ENCODE measurements around the gene MAP3K4. TPM values are rescaled to one million over a fixed set of nuclear protein-coding genes. Genes with fewer than 3 reads are reported as not detected.

MAP3K4 gene
- total and polyA plus RNA-seq, 8 donors = 7.3 to 598 (median 19.4) TPM

- intact Hi-C loops (cut with DNase I; ENCODE audit: low total_unique reads) = no loop called here
- Histone ChIP-seq H3K27ac (no peak overlapping the region), H3K27me3 (no peaks in the 10 kb centered on the region), H3K4me1 (no peaks in the 10 kb centered on the region), H3K36me3 (peaks cover 0 to 22% (median 10%) of the 10 kb centered on the region in 4 donors), H3K4me3 (no peak overlapping the region), H3K9me3 (no peaks in the 10 kb centered on the region)
- no peak for TF ChIP-seq EP300 (IDR thresholded peaks at IDR 0.05)
- no peak for TF ChIP-seq CTCF (IDR thresholded peaks at IDR 0.05)
- TF ChIP-seq POLR2A (IDR thresholded peaks at IDR 0.05) = no peak
- no peak for DNase-seq
- WGBS, 5 donors = 74 to 84% (median 76%) methylated on average over 3 of the region's 3 CpGs
Measured at GRCh38 chr6:161067749-161068148, 76.2 kb downstream of the MAP3K4 start.

- no peak overlapping the region for H3K27ac ChIP-seq
- no peak for DNase-seq
- intact Hi-C loops (cut with DNase I; ENCODE audit: low total_unique reads) = no loop called here
- no peak overlapping the region for H3K4me3 ChIP-seq
- WGBS, 5 donors = 87 to 92% (median 89%) methylated on average over 3 of the region's 3 CpGs
- peaks cover 0 to 25% (median 12%) of the 10 kb centered on the region in 4 donors for H3K36me3 ChIP-seq
- H3K27me3 ChIP-seq = no peaks in the 10 kb centered on the region
- H3K9me3 ChIP-seq = no peaks in the 10 kb centered on the region
- H3K4me1 ChIP-seq = no peaks in the 10 kb centered on the region
- TF ChIP-seq POLR2AphosphoS5 (IDR thresholded peaks at IDR 0.05) (no peak), POLR2A (IDR thresholded peaks at IDR 0.05) (no peak), CTCF (IDR thresholded peaks at IDR 0.05) (no peak), EP300 (IDR thresholded peaks at IDR 0.05) (no peak)
Measured at GRCh38 chr6:161068321-161068741, 76.8 kb downstream of the MAP3K4 start.

- no peaks in the 10 kb centered on the region for H3K4me1 ChIP-seq
- WGBS, 5 donors = 68 to 80% (median 73%) methylated on average over 5 of the region's 5 CpGs
- no peak for TF ChIP-seq EP300 (IDR thresholded peaks at IDR 0.05)
- TF ChIP-seq POLR2A (IDR thresholded peaks at IDR 0.05) = no peak
- no peak for TF ChIP-seq POLR2AphosphoS5 (IDR thresholded peaks at IDR 0.05)
- TF ChIP-seq CTCF (IDR thresholded peaks at IDR 0.05) = no peak
Measured at GRCh38 chr6:161073930-161074329, 82.4 kb downstream of the MAP3K4 start.

GRCh38 chr6:161074496-161075121 lies 83.0 kb downstream of the MAP3K4 start:
- TF ChIP-seq POLR2AphosphoS5 (IDR thresholded peaks at IDR 0.05) (no peak), EP300 (IDR thresholded peaks at IDR 0.05) (no peak), POLR2A (IDR thresholded peaks at IDR 0.05) (no peak), CTCF (IDR thresholded peaks at IDR 0.05) (no peak)
- H3K36me3 ChIP-seq = peaks cover 0 to 82% (median 69%) of the 10 kb centered on the region in 4 donors

More at GRCh38 chr6:161073930-161074329, 82.4 kb downstream of the MAP3K4 start:
- no peaks in the 10 kb centered on the region for H3K9me3 ChIP-seq
- peaks cover 0 to 75% (median 63%) of the 10 kb centered on the region in 4 donors for H3K36me3 ChIP-seq
- peak in 1 of 2 donors; percentile 13 for DNase-seq
- intact Hi-C loops (cut with DNase I; ENCODE audit: low total_unique reads) = no loop called here
- no peaks in the 10 kb centered on the region for H3K27me3 ChIP-seq
- H3K27ac ChIP-seq = no peak overlapping the region
- no peak overlapping the region for H3K4me3 ChIP-seq

More at GRCh38 chr6:161074496-161075121, 83.0 kb downstream of the MAP3K4 start:
- intact Hi-C loops (cut with DNase I; ENCODE audit: low total_unique reads) = no loop called here
- Histone ChIP-seq H3K27me3 (no peaks in the 10 kb centered on the region), H3K9me3 (no peaks in the 10 kb centered on the region), H3K27ac (no peak overlapping the region), H3K4me3 (no peak overlapping the region), H3K4me1 (no peaks in the 10 kb centered on the region)
- 72 to 81% (median 79%) methylated on average over 5 of the region's 5 CpGs for WGBS, 5 donors
- peak in 1 of 2 donors; percentile 90 for DNase-seq

All from stomach (tissue), 9 donors.